Endothelial cell of hepatic sinusoid (primary cell): ENCODE results near the gene TMEM119.
"Not testable (repeated sequence)": the region's sequence is repeated elsewhere in the genome, so short reads cannot be mapped to it uniquely, and the experiment has no call there.

ENCODE experiments used
- in situ Hi-C: cut with HindIII; loops from 2 replicates; pipeline ENCODE4 v1.10.0; 2017; ENCODE audit warnings: low sequenced_read_pairs

Gene TMEM119

GRCh38 chr12:108635201-108635996 lies 37.5 kb upstream of the TMEM119 start:
- in situ Hi-C loops: no loop called here

GRCh38 chr12:108634341-108634751 lies 36.5 kb upstream of the TMEM119 start:
- in situ Hi-C loops: no loop called here

DNA sequence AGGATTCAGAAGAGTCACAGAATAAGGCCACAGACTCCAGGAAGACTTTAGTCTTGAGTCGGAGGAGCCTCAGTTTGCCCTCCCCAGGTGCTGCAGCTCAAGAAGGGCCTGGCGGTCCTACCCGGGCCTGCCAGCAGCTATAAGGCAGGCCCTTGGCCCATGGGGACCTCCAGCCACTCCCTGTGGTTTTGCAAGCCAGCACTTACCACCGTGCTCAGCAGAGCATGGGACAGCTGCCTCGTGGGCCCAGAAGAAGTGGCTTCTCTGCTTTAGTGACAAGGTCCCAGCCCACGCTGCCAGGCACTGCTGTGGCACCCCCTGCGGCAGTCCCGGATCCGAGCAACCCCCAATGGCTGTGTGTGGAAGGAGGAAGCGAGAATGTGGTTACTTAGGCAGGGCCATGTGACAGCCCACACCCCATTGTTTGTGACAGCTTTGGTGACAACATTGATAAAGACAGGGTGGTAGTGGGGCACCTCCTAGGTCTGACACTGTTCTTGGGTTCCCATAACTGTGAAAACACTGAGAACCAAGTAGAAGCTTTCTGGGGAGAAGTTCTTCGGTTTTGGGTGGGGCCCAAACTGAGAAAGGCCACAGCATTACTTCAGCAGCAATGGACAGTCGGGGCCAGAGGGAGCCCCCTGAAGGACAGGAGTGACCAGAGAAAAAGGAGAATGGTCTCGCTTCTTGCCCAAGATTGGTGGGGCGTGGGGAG lies 35.8 kb upstream of the TMEM119 start, which contains the start of gene SELPLG:
Gene SELPLG, minus strand, starts transcription at position 361 of the 715 bp plus-strand sequence. CDS start 9,587 bp downstream, outside the sequence.
- in situ Hi-C loops: no loop called here

GRCh38 chr12:108633081-108633533 lies 35.2 kb upstream of the TMEM119 start:
- in situ Hi-C loops: no loop called here

DNA sequence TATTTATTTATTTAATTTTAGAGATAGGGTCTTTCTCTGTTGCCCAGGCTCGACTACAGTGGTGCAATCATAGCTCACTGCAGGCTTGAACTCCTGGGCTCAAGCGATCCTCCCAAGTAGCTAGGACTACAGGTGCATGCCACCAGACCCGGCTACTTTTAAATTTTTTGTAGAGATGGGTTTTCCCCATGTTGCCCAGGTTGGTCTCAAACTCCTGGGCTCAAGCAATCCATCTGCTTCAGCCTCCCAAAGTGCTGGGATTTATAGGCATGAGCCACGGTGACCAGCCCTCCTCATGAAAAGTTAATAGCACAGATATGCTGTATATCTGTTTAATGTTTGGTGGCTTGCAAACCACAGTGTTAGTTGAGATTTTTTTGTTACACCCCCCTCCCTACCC lies 33.4 kb upstream of the TMEM119 start:
- in situ Hi-C loops: not testable (repeated sequence)

GRCh38 chr12:108630481-108631207 lies 32.8 kb upstream of the TMEM119 start:
- in situ Hi-C loops: no loop called here

GRCh38 chr12:108629824-108630476 lies 32.1 kb upstream of the TMEM119 start:
- in situ Hi-C loops: loop anchor here (10.0 kb wide), 1 partner anchor 55 kb away; no protein-coding TSS in a partner anchor

- in situ Hi-C loops: loop anchor here (10.0 kb wide), 1 partner anchor 56 kb away; no protein-coding TSS in a partner anchor
These were observed 31.3 kb upstream of the TMEM119 start for GRCh38 chr12:108629151-108629550.

- in situ Hi-C loops: loop anchor here (10.0 kb wide), 1 partner anchor 57 kb away; no protein-coding TSS in a partner anchor
These were observed 29.4 kb upstream of the TMEM119 start for GRCh38 chr12:108627134-108627920.

- in situ Hi-C loops: loop anchor here (10.0 kb wide), 1 partner anchor 60 kb away; no protein-coding TSS in a partner anchor
These were observed 27.3 kb upstream of the TMEM119 start for GRCh38 chr12:108625228-108625627.

GRCh38 chr12:108623577-108623976 lies 25.7 kb upstream of the TMEM119 start:
- in situ Hi-C loops: loop anchor here (5.0 to 10.0 kb wide), 2 partner anchors 61 kb away; partner anchors contain the start of genes ISCU and SART3

- in situ Hi-C loops: loop anchor here (5.0 to 10.0 kb wide), 2 partner anchors 61 to 62 kb away; partner anchors contain the start of genes ISCU and SART3
These were observed 25.1 kb upstream of the TMEM119 start for GRCh38 chr12:108622921-108623514.

DNA sequence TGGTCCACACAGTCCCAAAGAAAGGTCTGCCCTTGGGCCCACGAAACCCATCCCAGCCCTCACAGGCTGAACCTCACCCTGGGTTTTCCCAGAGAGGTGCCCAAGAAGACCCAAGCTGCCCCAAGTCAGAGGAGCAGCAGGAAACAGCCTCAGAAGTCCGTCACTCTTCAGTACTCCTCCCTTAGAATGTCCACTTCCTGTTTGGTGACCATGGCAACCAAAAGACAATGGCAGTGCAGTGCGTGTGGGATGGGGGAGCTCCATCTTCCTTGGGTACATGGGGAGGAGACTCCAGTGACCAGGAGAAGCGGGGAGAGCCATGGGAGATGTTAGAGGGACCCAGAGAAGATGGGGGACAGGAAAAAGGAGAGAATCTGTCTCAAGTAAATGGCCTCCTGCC lies 24.5 kb upstream of the TMEM119 start:
- in situ Hi-C loops: loop anchor here (5.0 to 10.0 kb wide), 2 partner anchors 60 to 62 kb away; partner anchors contain the start of genes ISCU and SART3

DNA sequence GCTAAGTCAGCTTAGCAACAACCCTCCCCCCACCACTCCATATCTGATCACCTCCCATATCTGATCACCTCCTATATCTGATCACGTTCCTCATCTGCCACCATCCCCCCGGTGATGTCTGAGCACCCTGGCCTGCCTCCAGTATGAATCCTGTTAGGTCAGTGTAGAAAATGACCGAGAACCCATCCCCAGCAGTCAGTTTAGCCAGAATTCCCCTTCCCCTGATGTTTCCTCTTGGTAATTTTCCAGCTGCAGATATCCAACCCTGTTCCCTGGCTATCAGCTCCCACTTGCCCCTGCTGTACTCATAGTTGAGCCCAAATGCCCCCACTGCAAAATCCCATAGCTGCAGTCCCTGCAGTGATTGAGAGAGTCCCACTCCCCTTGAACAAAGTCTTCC lies 23.3 kb upstream of the TMEM119 start:
- in situ Hi-C loops: loop anchor here (5.0 to 10.0 kb wide), 2 partner anchors 59 to 64 kb away; partner anchors contain the start of genes ISCU and SART3

- in situ Hi-C loops: loop anchor here (5.0 to 10.0 kb wide), 2 partner anchors 58 to 64 kb away; partner anchors contain the start of genes ISCU and SART3
These were observed 22.5 kb upstream of the TMEM119 start for GRCh38 chr12:108620236-108620879.

- in situ Hi-C loops: loop anchor here (5.0 to 10.0 kb wide), 2 partner anchors 57 to 65 kb away; partner anchors contain the start of genes ISCU and SART3
These were observed 21.7 kb upstream of the TMEM119 start for GRCh38 chr12:108619369-108620160.

GRCh38 chr12:108618953-108619274 lies 21.0 kb upstream of the TMEM119 start:
- in situ Hi-C loops: not testable (repeated sequence)
